22Rv1 (cell line): Measurements from ENCODE around the gene CD6.

Experiments used
- CTCF ChIP-seq: fragments of 450-650 bp; IDR thresholded peaks from 2 replicates; pipeline ENCODE4 v1.5.1; 2017; ENCODE audit warnings: mild to moderate bottlenecking
- ZFX ChIP-seq: fragments of 450-650 bp; IDR thresholded peaks from 2 replicates; pipeline ENCODE4 v1.6.1; 2017; ENCODE audit warnings: antibody characterized with exemption, borderline replicate concordance

GRCh38 chr11:60977224-60977623, 5.7 kb downstream of the CD6 start:
- TF ChIP-seq CTCF (no peak), ZFX (no peak)
